ENCODE results near the gene ST3GAL4. TPM values are rescaled to one million over a fixed set of nuclear protein-coding genes. Genes with fewer than 3 reads are reported as not detected.

ST3GAL4 gene
- total and polyA plus RNA-seq, 2 of the 8 experiments (the other 6 are each of a cell fraction or from before 2014, with no cell fraction given) = 15.6 to 20.0 TPM

GRCh38 chr11:126398296-126398695 lies 42.8 kb downstream of the ST3GAL4 start:
- Histone ChIP-seq H3K4me2 (ENCODE audit: insufficient read depth in 1 of 2, low read depth in 2 of 2, low read length in 2 of 2) (no peak overlapping the region), H3K23me2 (ENCODE audit: low read depth, low read length) (no peaks in the 10 kb centered on the region), H2BK15ac (ENCODE audit: low read length) (no peak overlapping the region), H3K4me1 (replicated peaks in 1 of 4; ENCODE audit: control insufficient read depth in 3 of 4, insufficient read depth in 4 of 4, low read length in 3 of 4) (peaks cover 0 to 7% (median 4%) of the 10 kb centered on the region in 4 experiments; a peak in 4 of 7 replicates), H2AK5ac (ENCODE audit: low read depth, low read length) (no peak overlapping the region), H3K56ac (replicated peaks; ENCODE audit: insufficient read length, low read depth, low read length) (no peak overlapping the region), H3K9ac (replicated peaks in 1 of 4; ENCODE audit: extremely low read depth in 1 of 4, low read depth in 3 of 4, low read length in 3 of 4) (no peak overlapping the region), H3K18ac (ENCODE audit: extremely low read depth, low read length) (no peak overlapping the region), H3K14ac (ENCODE audit: insufficient read length) (no peak overlapping the region), H3K36me3 (ENCODE audit: control insufficient read depth in 2 of 4, insufficient read depth in 4 of 4, low read length in 3 of 4) (no peaks in the 10 kb centered on the region), H3K27ac (ENCODE audit: low read depth, low read length) (no peak overlapping the region), H3K4ac (replicated peaks; ENCODE audit: insufficient read length, low read depth, low read length) (no peak overlapping the region), H3K9me3 (ENCODE audit: insufficient read depth in 2 of 2, low read depth in 1 of 2, low read length in 1 of 2) (no peaks in the 10 kb centered on the region), H2BK20ac (ENCODE audit: low read length) (no peak overlapping the region), H4K91ac (replicated peaks; ENCODE audit: insufficient read length, low read length) (no peak overlapping the region), H3K79me2 (ENCODE audit: control insufficient read depth in 1 of 2, insufficient read depth in 2 of 2, low read length in 2 of 2) (no peaks in the 10 kb centered on the region; a peak in 1 of 4 replicates), H4K20me1 (replicated peaks in 1 of 2; ENCODE audit: control insufficient read depth in 1 of 2, insufficient read depth in 2 of 2, low read length in 2 of 2) (no peaks in the 10 kb centered on the region), H3K4me3 (ENCODE audit: extremely low read depth in 1 of 4, insufficient read depth in 2 of 4, low read depth in 3 of 4, low read length in 4 of 4) (no peak overlapping the region), H2AFZ (ENCODE audit: low read length) (no peak overlapping the region), H2BK120ac (replicated peaks; ENCODE audit: low read depth, low read length) (no peak overlapping the region), H4K8ac (ENCODE audit: extremely low read depth, insufficient read depth, low read length) (peak overlapping the region; percentile 53; the same call in 1 of the 2 replicates), H3K79me1 (ENCODE audit: low read depth, low read length) (no peaks in the 10 kb centered on the region; the same call in 1 of the 2 replicates), H4K5ac (ENCODE audit: insufficient read length, low read depth, low read length) (no peak overlapping the region), H3K27me3 (replicated peaks in 1 of 4; ENCODE audit: control insufficient read depth in 3 of 4, extremely low read depth in 1 of 4, insufficient read depth in 3 of 4, low read length in 3 of 4) (no peaks in the 10 kb centered on the region), H2BK12ac (ENCODE audit: low read depth, low read length) (no peak overlapping the region), H3K23ac (ENCODE audit: insufficient read length) (no peak overlapping the region), H2BK5ac (ENCODE audit: low read depth, low read length) (no peak overlapping the region)
- whole genome bisulfite sequencing, 2 experiments (ENCODE audit: extremely low coverage in 1 of 2, insufficient coverage in 1 of 2, insufficient read length in 1 of 2, insufficient replicate concordance in 2 of 2, low coverage in 1 of 2, low lambda C conversion rate in 2 of 2, missing lambda C conversion rate in 1 of 2) = 84% methylated on average over 4 of the region's 4 CpGs; no CpG with 5 or more reads in 1 of the 2 experiments
- DNase-seq (ENCODE audit: low read depth in 1 of 2, low spot score in 2 of 2) = no peak
- FAIRE-seq = no peak
- TF ChIP-seq NRF1 (IDR thresholded peaks at IDR 0.05; ENCODE audit: low read depth, low read length) = no peak
- POLR2A ChIA-PET (ENCODE audit: partially characterized antibody) = no interaction called here
- CTCF ChIA-PET (ENCODE audit: partially characterized antibody) = interaction anchor here (1.1 kb wide), 1 partner anchor 90 kb away, joined by 4 read pairs; no protein-coding TSS in a partner anchor
